Measurements from ENCODE around the gene PMM2.

DNA sequence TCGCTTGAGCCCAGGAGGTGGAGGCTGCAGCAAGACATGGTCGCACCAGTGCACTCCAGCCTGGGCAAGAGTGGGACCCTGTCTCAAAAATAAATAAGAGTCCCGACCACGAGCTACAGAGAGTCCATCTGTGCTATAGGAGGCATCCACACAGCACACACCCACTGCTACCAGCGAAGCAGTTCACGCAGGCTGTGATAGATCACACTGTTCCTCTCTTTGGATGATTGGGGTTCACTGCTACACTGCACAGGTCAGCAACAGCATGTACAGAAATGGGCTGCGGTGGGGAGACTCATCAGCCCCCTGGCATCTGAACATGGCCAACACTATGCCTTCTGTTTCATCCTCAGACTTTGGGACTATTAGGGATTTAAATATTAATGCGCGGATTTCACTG, 33.8 kb downstream of the PMM2 start:
- TF ChIP-seq, protein P1, sequence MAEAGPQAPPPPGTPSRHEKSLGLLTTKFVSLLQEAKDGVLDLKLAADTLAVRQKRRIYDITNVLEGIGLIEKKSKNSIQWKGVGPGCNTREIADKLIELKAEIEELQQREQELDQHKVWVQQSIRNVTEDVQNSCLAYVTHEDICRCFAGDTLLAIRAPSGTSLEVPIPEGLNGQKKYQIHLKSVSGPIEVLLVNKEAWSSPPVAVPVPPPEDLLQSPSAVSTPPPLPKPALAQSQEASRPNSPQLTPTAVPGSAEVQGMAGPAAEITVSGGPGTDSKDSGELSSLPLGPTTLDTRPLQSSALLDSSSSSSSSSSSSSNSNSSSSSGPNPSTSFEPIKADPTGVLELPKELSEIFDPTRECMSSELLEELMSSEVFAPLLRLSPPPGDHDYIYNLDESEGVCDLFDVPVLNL (CRISPR knock-in tag; IDR thresholded peaks at IDR 0.05; ENCODE audit: borderline replicate concordance, low read depth) = no peak
- TF ChIP-seq, protein P2, sequence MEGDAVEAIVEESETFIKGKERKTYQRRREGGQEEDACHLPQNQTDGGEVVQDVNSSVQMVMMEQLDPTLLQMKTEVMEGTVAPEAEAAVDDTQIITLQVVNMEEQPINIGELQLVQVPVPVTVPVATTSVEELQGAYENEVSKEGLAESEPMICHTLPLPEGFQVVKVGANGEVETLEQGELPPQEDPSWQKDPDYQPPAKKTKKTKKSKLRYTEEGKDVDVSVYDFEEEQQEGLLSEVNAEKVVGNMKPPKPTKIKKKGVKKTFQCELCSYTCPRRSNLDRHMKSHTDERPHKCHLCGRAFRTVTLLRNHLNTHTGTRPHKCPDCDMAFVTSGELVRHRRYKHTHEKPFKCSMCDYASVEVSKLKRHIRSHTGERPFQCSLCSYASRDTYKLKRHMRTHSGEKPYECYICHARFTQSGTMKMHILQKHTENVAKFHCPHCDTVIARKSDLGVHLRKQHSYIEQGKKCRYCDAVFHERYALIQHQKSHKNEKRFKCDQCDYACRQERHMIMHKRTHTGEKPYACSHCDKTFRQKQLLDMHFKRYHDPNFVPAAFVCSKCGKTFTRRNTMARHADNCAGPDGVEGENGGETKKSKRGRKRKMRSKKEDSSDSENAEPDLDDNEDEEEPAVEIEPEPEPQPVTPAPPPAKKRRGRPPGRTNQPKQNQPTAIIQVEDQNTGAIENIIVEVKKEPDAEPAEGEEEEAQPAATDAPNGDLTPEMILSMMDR (IDR thresholded peaks at IDR 0.05) = no peak
- TF ChIP-seq TCF7 (CRISPR knock-in tag; IDR thresholded peaks at IDR 0.05; ENCODE audit: low read depth) (no peak), NFYB (CRISPR knock-in tag; conservative IDR thresholded peaks at IDR 0.05; ENCODE audit: low read depth) (no peak), PRRX2 (CRISPR knock-in tag; IDR thresholded peaks at IDR 0.05) (no peak), SMAD4 (CRISPR knock-in tag; IDR thresholded peaks at IDR 0.05) (no peak), CBFB (CRISPR knock-in tag; IDR thresholded peaks at IDR 0.05; ENCODE audit: low read depth) (no peak), EMX1 (CRISPR knock-in tag; IDR thresholded peaks at IDR 0.05) (no peak), ZNF121 (CRISPR knock-in tag; IDR thresholded peaks at IDR 0.05) (no peak), NR1H2 (CRISPR knock-in tag; IDR thresholded peaks at IDR 0.05) (no peak)
- TF ChIP-seq, protein P3, sequence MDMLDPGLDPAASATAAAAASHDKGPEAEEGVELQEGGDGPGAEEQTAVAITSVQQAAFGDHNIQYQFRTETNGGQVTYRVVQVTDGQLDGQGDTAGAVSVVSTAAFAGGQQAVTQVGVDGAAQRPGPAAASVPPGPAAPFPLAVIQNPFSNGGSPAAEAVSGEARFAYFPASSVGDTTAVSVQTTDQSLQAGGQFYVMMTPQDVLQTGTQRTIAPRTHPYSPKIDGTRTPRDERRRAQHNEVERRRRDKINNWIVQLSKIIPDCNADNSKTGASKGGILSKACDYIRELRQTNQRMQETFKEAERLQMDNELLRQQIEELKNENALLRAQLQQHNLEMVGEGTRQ (CRISPR knock-in tag; IDR thresholded peaks at IDR 0.05) = no peak
- TF ChIP-seq, protein P4, sequence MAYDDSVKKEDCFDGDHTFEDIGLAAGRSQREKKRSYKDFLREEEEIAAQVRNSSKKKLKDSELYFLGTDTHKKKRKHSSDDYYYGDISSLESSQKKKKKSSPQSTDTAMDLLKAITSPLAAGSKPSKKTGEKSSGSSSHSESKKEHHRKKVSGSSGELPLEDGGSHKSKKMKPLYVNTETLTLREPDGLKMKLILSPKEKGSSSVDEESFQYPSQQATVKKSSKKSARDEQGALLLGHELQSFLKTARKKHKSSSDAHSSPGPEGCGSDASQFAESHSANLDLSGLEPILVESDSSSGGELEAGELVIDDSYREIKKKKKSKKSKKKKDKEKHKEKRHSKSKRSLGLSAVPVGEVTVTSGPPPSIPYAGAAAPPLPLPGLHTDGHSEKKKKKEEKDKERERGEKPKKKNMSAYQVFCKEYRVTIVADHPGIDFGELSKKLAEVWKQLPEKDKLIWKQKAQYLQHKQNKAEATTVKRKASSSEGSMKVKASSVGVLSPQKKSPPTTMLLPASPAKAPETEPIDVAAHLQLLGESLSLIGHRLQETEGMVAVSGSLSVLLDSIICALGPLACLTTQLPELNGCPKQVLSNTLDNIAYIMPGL (CRISPR knock-in tag; IDR thresholded peaks at IDR 0.05) = no peak
- TF ChIP-seq, protein P5, sequence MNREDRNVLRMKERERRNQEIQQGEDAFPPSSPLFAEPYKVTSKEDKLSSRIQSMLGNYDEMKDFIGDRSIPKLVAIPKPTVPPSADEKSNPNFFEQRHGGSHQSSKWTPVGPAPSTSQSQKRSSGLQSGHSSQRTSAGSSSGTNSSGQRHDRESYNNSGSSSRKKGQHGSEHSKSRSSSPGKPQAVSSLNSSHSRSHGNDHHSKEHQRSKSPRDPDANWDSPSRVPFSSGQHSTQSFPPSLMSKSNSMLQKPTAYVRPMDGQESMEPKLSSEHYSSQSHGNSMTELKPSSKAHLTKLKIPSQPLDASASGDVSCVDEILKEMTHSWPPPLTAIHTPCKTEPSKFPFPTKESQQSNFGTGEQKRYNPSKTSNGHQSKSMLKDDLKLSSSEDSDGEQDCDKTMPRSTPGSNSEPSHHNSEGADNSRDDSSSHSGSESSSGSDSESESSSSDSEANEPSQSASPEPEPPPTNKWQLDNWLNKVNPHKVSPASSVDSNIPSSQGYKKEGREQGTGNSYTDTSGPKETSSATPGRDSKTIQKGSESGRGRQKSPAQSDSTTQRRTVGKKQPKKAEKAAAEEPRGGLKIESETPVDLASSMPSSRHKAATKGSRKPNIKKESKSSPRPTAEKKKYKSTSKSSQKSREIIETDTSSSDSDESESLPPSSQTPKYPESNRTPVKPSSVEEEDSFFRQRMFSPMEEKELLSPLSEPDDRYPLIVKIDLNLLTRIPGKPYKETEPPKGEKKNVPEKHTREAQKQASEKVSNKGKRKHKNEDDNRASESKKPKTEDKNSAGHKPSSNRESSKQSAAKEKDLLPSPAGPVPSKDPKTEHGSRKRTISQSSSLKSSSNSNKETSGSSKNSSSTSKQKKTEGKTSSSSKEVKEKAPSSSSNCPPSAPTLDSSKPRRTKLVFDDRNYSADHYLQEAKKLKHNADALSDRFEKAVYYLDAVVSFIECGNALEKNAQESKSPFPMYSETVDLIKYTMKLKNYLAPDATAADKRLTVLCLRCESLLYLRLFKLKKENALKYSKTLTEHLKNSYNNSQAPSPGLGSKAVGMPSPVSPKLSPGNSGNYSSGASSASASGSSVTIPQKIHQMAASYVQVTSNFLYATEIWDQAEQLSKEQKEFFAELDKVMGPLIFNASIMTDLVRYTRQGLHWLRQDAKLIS (CRISPR knock-in tag; IDR thresholded peaks at IDR 0.05; ENCODE audit: borderline replicate concordance) = no peak
